Sigmoid colon (tissue), 3 donors: ENCODE measurements around the gene KLHL28.

Experiments
- POLR2A ChIP-seq, 2 donors: fragments of 450-650 bp; IDR thresholded peaks; one replicate each; pipeline ENCODE4 v1.6.1; 2016; ENCODE audit warnings: antibody characterized with exemption in 2 of 2, mild to moderate bottlenecking in 2 of 2, moderate library complexity in 2 of 2
- TF ChIP-seq, protein P1 (sequence below), 4 experiments: fragments of 450-650 bp in 3 of 4; fragments of 200-600 bp in 1 of 4; IDR thresholded peaks; one replicate each; pipeline ENCODE4 v1.5.1; 2016 to 2019; ENCODE audit warnings: antibody characterized with exemption in 4 of 4, mild to moderate bottlenecking in 3 of 4, moderate library complexity in 2 of 4

DNA sequence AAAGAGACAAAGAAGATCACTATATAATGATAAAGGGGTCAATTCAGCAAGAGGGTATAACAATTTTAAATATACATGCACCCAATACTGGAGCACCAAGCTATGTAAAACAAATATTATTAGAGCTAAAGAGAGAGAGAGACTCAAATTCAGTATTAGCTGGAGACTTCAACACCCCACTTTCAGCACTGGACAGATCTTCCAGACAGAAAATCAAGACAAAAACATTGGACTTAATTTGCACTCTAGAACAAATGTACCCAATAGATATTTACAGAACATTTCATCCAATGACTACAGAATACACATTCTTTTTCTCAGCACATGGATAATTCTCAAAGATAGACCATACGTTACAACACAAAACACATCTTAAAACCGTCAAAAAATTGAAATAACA lies 81.0 kb downstream of the KLHL28 start:
- TF ChIP-seq POLR2A (IDR thresholded peaks at IDR 0.05): no peak
- TF ChIP-seq, protein P1, sequence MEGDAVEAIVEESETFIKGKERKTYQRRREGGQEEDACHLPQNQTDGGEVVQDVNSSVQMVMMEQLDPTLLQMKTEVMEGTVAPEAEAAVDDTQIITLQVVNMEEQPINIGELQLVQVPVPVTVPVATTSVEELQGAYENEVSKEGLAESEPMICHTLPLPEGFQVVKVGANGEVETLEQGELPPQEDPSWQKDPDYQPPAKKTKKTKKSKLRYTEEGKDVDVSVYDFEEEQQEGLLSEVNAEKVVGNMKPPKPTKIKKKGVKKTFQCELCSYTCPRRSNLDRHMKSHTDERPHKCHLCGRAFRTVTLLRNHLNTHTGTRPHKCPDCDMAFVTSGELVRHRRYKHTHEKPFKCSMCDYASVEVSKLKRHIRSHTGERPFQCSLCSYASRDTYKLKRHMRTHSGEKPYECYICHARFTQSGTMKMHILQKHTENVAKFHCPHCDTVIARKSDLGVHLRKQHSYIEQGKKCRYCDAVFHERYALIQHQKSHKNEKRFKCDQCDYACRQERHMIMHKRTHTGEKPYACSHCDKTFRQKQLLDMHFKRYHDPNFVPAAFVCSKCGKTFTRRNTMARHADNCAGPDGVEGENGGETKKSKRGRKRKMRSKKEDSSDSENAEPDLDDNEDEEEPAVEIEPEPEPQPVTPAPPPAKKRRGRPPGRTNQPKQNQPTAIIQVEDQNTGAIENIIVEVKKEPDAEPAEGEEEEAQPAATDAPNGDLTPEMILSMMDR (IDR thresholded peaks at IDR 0.05): no peak
